Measurements from ENCODE around the gene SLC16A10. TPM values are rescaled to one million over a fixed set of nuclear protein-coding genes. Genes with fewer than 3 reads are reported as not detected.
"Not testable (repeated sequence)": the region's sequence is repeated elsewhere in the genome, so short reads cannot be mapped to it uniquely, and the experiment has no call there.

The SLC16A10 gene
- total RNA-seq, 1 experiment from 2014 or later: 2.3 TPM

DNA sequence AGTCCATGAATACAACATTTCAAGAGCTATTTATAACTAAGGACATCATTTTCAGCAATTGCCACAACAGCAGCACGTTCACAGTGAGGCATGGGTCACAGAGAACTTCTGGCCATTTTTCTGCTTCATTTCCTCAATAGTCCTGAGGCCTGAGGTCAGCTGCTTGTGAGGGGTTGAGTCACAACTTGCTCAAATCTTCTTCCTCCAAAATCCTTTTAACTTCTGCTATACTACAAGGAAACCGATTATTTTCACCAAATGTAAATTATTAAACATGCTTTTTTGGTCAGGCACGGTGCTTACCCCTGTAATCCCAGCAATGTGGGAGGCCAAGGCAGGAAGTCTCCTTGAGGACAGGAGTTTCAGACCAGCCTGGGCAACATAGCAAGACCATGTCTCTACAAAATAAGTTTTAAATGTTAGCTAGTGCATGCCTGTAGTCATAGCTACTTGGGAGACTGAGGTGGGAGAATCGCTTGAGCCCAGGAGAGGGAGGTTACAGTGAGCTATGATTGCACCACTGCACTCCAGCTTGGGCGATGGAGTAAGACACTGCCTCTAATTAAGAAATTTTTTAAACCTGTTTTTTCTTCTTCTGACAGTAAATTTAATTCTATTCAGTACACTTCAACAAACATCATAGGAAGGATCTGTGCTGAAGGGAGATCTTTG lies 11.1 kb upstream of the SLC16A10 start:
- DNase-seq (ENCODE audit: extremely low read depth, low read depth): no peak

DNA sequence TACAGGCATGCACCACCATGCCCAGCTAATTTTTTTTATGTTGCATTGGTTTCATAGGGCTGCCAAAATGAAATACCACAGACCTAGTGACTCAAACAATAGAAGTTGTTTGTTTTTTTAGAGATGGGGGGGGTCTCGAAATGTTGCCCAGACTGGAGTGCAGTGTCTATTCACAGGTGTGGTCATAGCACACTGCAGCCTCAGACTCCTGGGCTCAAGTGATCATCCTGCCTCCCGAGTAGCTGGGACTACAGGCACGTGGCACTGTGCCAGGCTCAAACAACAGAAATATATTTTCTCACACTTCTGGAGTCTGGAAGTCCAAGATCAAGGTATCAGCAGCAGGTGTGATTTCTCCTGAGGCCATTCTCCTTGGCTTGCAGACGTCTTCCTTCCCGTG lies 6.6 kb upstream of the SLC16A10 start:
- no peak for DNase-seq (ENCODE audit: extremely low read depth, low read depth)

GRCh38 chr6:111086685-111087084 lies 618 bp upstream of the SLC16A10 start:
- no peak for DNase-seq (ENCODE audit: extremely low read depth, low read depth)

DNA sequence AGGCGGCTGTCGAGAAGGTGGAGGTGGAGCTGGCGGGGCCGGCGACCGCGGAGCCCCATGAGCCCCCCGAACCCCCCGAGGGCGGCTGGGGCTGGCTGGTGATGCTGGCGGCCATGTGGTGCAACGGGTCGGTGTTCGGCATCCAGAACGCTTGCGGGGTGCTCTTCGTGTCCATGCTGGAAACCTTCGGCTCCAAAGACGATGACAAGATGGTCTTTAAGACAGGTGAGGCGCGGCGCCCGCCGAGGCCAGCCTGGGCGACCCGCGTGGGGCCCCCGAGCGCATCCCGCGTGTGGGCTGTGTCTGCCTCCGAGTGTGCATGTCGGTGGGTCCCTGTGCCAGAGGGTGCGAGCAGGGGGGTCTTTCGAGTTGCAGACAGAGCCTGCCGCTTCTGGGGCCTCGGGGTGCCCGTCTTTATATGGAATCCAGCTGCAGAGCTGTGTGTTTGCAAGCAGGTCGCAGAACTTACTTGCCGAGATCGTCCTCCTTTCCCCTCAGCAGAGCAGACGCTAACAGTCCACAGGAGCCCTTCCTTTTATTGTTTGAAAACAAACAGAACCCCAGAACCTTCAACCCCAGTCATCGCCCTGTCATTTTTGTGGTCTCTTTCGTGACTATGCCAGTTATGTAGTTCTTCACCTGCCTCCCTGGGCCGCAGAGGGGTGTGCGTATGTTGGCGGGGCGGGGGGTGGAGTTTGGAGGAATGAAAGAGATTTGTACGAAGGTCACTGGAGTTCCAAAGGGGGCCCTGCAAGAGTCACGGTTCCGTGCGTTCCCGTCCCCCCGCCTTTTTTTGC lies 766 bp downstream of the SLC16A10 start:
- no peak for DNase-seq (ENCODE audit: extremely low read depth, low read depth)

GRCh38 chr6:111088668-111089003 lies 1.3 kb downstream of the SLC16A10 start:
- DNase-seq (ENCODE audit: extremely low read depth, low read depth): no peak

GRCh38 chr6:111090766-111091165 lies 3.5 kb downstream of the SLC16A10 start:
- DNase-seq (ENCODE audit: extremely low read depth, low read depth): no peak

DNA sequence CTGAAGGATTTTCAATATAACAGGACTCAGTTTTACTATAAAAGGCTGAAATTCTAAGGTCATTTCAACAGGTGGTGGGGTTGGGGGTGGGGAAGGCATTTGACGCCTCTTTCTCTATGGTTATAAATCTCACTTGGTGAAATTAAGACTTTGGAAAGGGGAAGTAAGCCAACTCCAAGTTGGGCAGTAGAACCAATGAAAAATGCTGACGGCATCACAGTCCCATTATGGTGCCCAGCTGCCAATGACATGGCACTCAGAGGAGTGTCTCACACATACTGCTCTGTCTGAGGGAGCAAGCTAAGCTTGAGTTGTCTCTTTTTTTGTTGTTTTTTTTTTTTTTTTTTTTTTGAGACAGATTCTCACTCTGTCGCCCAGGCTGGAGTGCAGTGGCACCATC lies 4.7 kb downstream of the SLC16A10 start:
- no peak for DNase-seq (ENCODE audit: extremely low read depth, low read depth)

DNA sequence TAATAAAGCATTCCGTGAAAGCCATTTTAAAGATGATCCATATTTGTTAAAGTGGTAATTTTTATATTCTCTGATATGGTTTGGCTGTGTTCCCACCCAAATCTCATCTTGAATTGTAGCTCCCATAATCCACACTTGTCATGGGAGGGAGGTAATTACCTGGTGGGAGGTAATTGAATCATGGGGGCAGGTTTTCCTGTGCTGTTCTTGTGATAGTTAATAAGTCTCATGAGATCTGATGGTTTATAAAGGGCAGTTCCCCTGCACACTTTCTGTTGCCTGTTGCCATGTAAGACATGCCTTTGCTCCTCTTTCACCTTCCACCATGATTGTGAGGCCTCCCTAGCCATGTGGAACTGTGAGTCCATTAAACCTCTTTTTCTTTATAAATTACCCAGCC lies 8.2 kb downstream of the SLC16A10 start:
- DNase-seq (ENCODE audit: extremely low read depth, low read depth): not testable (repeated sequence)

GRCh38 chr6:111096246-111096645 lies 8.9 kb downstream of the SLC16A10 start:
- DNase-seq (ENCODE audit: extremely low read depth, low read depth): no peak

GRCh38 chr6:111098597-111098996 lies 11.3 kb downstream of the SLC16A10 start:
- DNase-seq (ENCODE audit: extremely low read depth, low read depth): no peak

DNA sequence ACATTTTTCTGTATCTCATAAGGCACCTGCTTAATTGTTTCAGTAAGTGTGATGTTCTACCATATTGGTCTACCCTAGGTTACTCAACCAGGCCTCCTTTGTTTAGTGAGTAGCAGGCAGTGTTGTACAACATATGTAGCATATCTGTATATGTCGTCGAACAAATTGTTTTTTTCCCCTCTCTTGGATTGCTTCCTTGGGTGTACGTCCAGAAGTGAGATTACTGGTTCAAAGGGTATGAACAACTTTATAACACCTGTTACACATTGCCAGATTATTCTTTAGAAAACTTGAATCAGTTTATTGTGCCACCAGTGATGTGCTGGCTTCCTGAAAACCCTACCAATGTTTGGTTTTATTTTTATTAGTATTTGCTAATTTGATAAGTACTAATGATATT lies 14.7 kb downstream of the SLC16A10 start:
- DNase-seq (ENCODE audit: extremely low read depth, low read depth): no peak

- no peak for DNase-seq (ENCODE audit: extremely low read depth, low read depth)
Measured at GRCh38 chr6:111105578-111105977, 18.3 kb downstream of the SLC16A10 start.

- DNase-seq (ENCODE audit: extremely low read depth, low read depth): no peak
Measured at GRCh38 chr6:111107589-111107988, 20.3 kb downstream of the SLC16A10 start.

- DNase-seq (ENCODE audit: extremely low read depth, low read depth): no peak
Measured at GRCh38 chr6:111110036-111110435, 22.7 kb downstream of the SLC16A10 start.

DNA sequence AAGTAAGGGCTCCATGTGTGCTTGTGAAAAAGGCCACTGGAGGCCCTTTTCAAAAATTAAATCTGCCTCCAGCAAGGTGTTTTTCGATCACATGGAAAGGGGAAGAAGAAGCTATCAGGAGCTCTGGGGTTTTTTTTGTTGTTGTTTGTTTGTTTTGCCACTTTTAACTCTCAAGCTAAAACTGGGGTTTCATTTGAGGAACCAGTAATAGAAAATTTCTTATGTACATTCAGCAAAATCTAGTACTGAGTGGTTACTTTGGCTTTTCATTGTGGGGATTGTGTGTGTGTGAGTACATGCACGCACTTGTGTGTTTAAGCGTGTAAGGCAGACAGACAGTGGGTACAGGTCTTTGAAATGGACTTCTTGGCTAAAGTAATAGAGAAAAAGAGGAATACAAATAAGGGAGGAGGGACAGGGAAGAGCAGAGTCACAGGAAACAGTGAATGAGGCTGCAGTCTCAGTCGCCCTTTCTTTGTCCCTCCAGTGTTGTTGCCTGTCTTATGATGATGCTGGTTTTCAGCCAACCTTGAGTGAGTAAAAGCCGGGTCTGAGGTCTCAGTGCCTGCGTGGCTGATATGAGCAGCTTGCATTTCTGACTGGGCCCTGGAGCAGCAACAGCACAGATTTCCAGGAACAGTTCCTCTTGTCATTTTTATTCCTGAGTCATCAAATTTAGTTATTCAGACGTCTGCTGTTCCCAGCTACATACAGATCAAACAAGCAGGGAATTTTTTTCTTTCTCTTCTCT lies 26.2 kb downstream of the SLC16A10 start:
- DNase-seq (ENCODE audit: extremely low read depth, low read depth): no peak

GRCh38 chr6:111114087-111114443 lies 26.8 kb downstream of the SLC16A10 start:
- no peak for DNase-seq (ENCODE audit: extremely low read depth, low read depth)

DNA sequence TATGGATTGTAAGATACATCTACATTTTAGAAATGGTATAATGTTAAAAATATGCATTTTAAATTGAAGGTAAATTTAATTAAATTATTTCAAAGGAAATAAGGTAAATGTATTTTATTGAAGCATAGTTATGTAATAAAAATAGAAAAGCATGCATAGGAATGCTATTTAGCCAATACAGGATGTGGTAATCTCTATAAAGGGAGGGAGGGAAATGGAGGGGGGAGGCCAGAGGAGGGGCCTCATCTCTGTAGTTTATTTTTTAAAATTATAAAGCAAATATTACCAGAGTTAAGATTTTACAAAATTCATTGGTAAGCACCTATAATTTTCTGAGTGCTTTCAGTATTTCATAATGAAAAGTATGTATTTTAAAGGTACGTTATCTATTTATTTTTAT lies 27.2 kb downstream of the SLC16A10 start:
- DNase-seq (ENCODE audit: extremely low read depth, low read depth): no peak

DNA sequence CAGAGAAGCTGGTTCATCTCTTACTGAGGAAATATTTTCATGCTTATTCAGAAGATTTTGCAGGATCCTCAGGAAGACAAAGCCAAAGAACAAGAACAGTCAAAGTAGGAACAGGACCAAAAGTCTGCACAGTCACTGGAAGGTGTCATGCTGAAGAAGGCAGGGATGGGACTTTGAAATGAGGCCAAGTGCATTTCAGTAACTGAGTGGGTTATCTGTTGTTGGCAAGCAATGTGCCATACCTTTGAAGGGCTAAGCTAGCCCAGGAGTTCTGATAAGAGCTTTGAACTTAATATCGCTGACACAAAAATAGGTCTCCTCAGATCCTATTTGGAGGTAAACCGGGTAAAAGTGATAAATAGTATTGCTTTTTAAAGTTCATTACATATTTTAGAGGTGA lies 31.5 kb downstream of the SLC16A10 start:
- no peak for DNase-seq (ENCODE audit: extremely low read depth, low read depth)

GRCh38 chr6:111119571-111120329 lies 32.4 kb downstream of the SLC16A10 start:
- DNase-seq (ENCODE audit: extremely low read depth, low read depth): no peak

GRCh38 chr6:111121789-111122350 lies 34.6 kb downstream of the SLC16A10 start:
- DNase-seq (ENCODE audit: extremely low read depth, low read depth): no peak
